ENCODE measurements around the gene ATMIN. TPM values are rescaled to one million over a fixed set of nuclear protein-coding genes. Genes with fewer than 3 reads are reported as not detected.

The ATMIN gene
- total RNA-seq, 1 experiment from 2014 or later, result 31.2 TPM

DNA sequence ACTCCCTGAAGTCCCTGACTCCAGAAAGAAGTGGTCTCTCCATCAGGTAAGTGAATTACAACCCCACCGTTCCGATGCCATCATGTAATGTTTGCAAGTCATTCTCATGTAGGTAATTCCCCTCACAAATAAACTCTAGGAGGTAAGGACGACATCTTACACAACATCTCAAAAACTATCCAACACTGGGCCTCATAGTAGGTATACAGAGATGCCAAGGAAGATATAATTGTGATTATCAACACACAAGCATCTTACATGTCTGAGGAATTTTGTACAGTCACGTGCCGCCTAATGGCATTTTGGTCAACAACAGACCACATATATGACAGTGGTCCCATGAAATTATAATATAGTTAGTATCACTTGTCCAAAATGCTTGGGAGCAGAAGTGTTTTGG lies 53.2 kb downstream of the ATMIN start:
- peaks cover 11% of the 10 kb centered on the region; the same call in 1 of the 2 replicates for H3K36me3 ChIP-seq (ENCODE audit: low read depth)
- H3K4me1 ChIP-seq (replicated peaks; ENCODE audit: insufficient read depth), result no peaks in the 10 kb centered on the region
- ChIA-PET CTCF (no interaction called here), POLR2A (ENCODE audit: unreplicated experiment) (no interaction called here)
- H3K4me3 ChIP-seq, result no peak overlapping the region
- no peak overlapping the region for H3K4me2 ChIP-seq
- H3K9me3 ChIP-seq (ENCODE audit: insufficient read depth, low read depth), result no peaks in the 10 kb centered on the region
- intact Hi-C loops (cut with micrococcal nuclease; ENCODE audit: unreplicated experiment), result no loop called here
- H3F3A ChIP-seq (ENCODE audit: insufficient read depth, low read depth), result no peaks in the 10 kb centered on the region
- no peak overlapping the region for H2AFZ ChIP-seq
- BruUV-seq (replicated peaks), result no TSS peak
- H4K20me1 ChIP-seq (ENCODE audit: insufficient read depth), result no peaks in the 10 kb centered on the region
- no peak for TF ChIP-seq CTCF (conservative IDR thresholded peaks at IDR 0.05)
- TF ChIP-seq EZH2 (IDR thresholded peaks at IDR 0.05; ENCODE audit: low read depth), result no peak
- H3K27ac ChIP-seq, result no peak overlapping the region
- H3K27me3 ChIP-seq (ENCODE audit: insufficient read depth, low read depth), result no peaks in the 10 kb centered on the region
- no peaks in the 10 kb centered on the region for H3K9me2 ChIP-seq (ENCODE audit: insufficient read depth)
- no peak for DNase-seq
- peaks cover 47% of the 10 kb centered on the region for H3K79me2 ChIP-seq (ENCODE audit: low read depth)

GRCh38 chr16:81094771-81095251 lies 59.2 kb downstream of the ATMIN start:
- H3K27me3 ChIP-seq (ENCODE audit: insufficient read depth, low read depth), result no peaks in the 10 kb centered on the region
- H4K20me1 ChIP-seq (ENCODE audit: insufficient read depth), result no peaks in the 10 kb centered on the region
- peaks cover 29% of the 10 kb centered on the region for H3K4me1 ChIP-seq (replicated peaks; ENCODE audit: insufficient read depth)
- H3K4me3 ChIP-seq, result peak overlapping the region; percentile 98
- POLR2A ChIA-PET (ENCODE audit: unreplicated experiment), result interaction anchor here (0.6 to 0.7 kb wide), 2 partner anchors 96 to 111 kb away, joined by 3 to 28 read pairs; no protein-coding TSS in a partner anchor
- CTCF ChIA-PET, result no interaction called here
- DNase-seq, result no peak
- no peak for TF ChIP-seq EZH2 (IDR thresholded peaks at IDR 0.05; ENCODE audit: low read depth)
- TF ChIP-seq CTCF (conservative IDR thresholded peaks at IDR 0.05), result no peak
- peak overlapping the region; percentile 88; the same call in 1 of the 2 replicates for H2AFZ ChIP-seq
- TSS peak; percentile 34 for BruUV-seq (replicated peaks)
- H3K27ac ChIP-seq, result no peak overlapping the region
- peaks cover 13% of the 10 kb centered on the region for H3F3A ChIP-seq (ENCODE audit: insufficient read depth, low read depth)
- H3K79me2 ChIP-seq (ENCODE audit: low read depth), result peaks cover 54% of the 10 kb centered on the region
- H3K36me3 ChIP-seq (ENCODE audit: low read depth), result peaks cover 11% of the 10 kb centered on the region; the same call in 1 of the 2 replicates
- H3K9me3 ChIP-seq (ENCODE audit: insufficient read depth, low read depth), result no peaks in the 10 kb centered on the region; the same call in 1 of the 2 replicates
- peak overlapping the region; percentile 82 for H3K4me2 ChIP-seq
- intact Hi-C loops (cut with micrococcal nuclease; ENCODE audit: unreplicated experiment), result no loop called here
- H3K9me2 ChIP-seq (ENCODE audit: insufficient read depth), result no peaks in the 10 kb centered on the region

DNA sequence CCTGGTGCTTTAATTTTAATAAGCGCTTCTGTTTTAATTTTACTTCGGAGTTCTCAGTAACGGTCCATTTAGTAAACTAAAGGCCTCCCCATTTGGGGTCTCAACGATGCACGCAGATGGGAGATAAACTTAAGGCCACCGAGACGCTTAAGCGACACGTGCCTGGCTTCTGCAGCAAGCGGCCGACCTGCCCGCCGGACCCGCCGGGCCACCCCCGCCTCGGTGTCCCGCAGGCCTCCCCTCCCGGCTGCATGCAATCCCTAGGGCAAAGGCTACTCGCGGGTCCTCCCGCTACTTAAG lies 60.0 kb downstream of the ATMIN start:
- intact Hi-C loops (cut with micrococcal nuclease; ENCODE audit: unreplicated experiment), result no loop called here
- Histone ChIP-seq H3K4me3 (peak overlapping the region; percentile 98), H3K27ac (peak overlapping the region; percentile 62), H3K36me3 (ENCODE audit: low read depth) (peaks cover 6% of the 10 kb centered on the region; the same call in 1 of the 2 replicates), H3K9me2 (ENCODE audit: insufficient read depth) (no peaks in the 10 kb centered on the region), H3K4me1 (replicated peaks; ENCODE audit: insufficient read depth) (peaks cover 29% of the 10 kb centered on the region), H3K9me3 (ENCODE audit: insufficient read depth, low read depth) (no peaks in the 10 kb centered on the region; the same call in 1 of the 2 replicates), H3K79me2 (ENCODE audit: low read depth) (peaks cover 48% of the 10 kb centered on the region), H4K20me1 (ENCODE audit: insufficient read depth) (no peaks in the 10 kb centered on the region), H2AFZ (peak overlapping the region; percentile 88), H3K4me2 (peak overlapping the region; percentile 82), H3F3A (ENCODE audit: insufficient read depth, low read depth) (peaks cover 13% of the 10 kb centered on the region), H3K27me3 (ENCODE audit: insufficient read depth, low read depth) (no peaks in the 10 kb centered on the region)
- POLR2A ChIA-PET (ENCODE audit: unreplicated experiment), result interaction anchor here (0.7 kb wide), 1 partner anchor 95 kb away, joined by 3 read pairs; no protein-coding TSS in a partner anchor
- peak in 1 of 2 experiments; percentile 38 for DNase-seq
- no TSS peak for BruUV-seq (replicated peaks)
- CTCF ChIA-PET, result no interaction called here
- TF ChIP-seq CTCF (conservative IDR thresholded peaks at IDR 0.05) (no peak), EZH2 (IDR thresholded peaks at IDR 0.05; ENCODE audit: low read depth) (no peak)
